ENCODE results near the gene CCDC174.

Gene CCDC174

DNA sequence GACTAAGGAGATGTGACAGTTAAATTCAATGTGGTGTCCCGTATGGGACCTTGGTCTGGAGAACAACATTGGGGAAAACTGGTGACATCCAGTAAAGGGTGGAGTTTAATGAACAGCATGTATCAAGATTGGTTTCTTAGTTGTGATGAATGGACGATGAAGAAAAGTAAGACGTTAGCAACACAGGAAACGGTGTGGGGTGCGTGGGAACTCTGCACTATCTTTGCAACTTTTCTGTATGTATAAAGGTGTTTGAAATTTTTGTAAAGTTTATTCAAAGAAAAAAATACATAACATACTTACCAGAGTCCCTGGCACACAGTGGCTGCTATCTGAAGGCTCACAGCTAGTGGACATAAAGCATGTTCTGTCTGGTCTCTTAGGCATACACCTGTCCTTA is 6.1 kb upstream of the CCDC174 start:
- no peak for TF ChIP-seq TAF1 (IDR thresholded peaks at IDR 0.05; ENCODE audit: borderline replicate concordance, insufficient read depth, low read length)

GRCh38 chr3:14646131-14646573 is 5.4 kb upstream of the CCDC174 start:
- no peak for TF ChIP-seq TAF1 (IDR thresholded peaks at IDR 0.05; ENCODE audit: borderline replicate concordance, insufficient read depth, low read length)
- TF ChIP-seq FOXP2 (optimal IDR thresholded peaks at IDR 0.05; ENCODE audit: borderline replicate concordance, extremely low read depth, extremely low read length, insufficient read depth) = no peak
- TF ChIP-seq, protein P1, sequence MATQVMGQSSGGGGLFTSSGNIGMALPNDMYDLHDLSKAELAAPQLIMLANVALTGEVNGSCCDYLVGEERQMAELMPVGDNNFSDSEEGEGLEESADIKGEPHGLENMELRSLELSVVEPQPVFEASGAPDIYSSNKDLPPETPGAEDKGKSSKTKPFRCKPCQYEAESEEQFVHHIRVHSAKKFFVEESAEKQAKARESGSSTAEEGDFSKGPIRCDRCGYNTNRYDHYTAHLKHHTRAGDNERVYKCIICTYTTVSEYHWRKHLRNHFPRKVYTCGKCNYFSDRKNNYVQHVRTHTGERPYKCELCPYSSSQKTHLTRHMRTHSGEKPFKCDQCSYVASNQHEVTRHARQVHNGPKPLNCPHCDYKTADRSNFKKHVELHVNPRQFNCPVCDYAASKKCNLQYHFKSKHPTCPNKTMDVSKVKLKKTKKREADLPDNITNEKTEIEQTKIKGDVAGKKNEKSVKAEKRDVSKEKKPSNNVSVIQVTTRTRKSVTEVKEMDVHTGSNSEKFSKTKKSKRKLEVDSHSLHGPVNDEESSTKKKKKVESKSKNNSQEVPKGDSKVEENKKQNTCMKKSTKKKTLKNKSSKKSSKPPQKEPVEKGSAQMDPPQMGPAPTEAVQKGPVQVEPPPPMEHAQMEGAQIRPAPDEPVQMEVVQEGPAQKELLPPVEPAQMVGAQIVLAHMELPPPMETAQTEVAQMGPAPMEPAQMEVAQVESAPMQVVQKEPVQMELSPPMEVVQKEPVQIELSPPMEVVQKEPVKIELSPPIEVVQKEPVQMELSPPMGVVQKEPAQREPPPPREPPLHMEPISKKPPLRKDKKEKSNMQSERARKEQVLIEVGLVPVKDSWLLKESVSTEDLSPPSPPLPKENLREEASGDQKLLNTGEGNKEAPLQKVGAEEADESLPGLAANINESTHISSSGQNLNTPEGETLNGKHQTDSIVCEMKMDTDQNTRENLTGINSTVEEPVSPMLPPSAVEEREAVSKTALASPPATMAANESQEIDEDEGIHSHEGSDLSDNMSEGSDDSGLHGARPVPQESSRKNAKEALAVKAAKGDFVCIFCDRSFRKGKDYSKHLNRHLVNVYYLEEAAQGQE (IDR thresholded peaks at IDR 0.05; ENCODE audit: insufficient read depth in 1 of 2, low read depth in 2 of 2, low read length in 2 of 2) = no peak
- TF ChIP-seq SIN3A (IDR thresholded peaks at IDR 0.05; ENCODE audit: borderline replicate concordance, insufficient read depth, low read length) = no peak
- no peak for TF ChIP-seq POLR2AphosphoS5 (IDR thresholded peaks at IDR 0.05; ENCODE audit: low read depth, low read length)

- TF ChIP-seq, protein P1 (IDR thresholded peaks at IDR 0.05; ENCODE audit: insufficient read depth in 1 of 2, low read depth in 2 of 2, low read length in 2 of 2) = peak in 1 of 2 experiments; percentile 41; a peak in 1 of 4 replicates
- no peak for TF ChIP-seq SIN3A (IDR thresholded peaks at IDR 0.05; ENCODE audit: borderline replicate concordance, insufficient read depth, low read length)
Measured at GRCh38 chr3:14646589-14647413, 4.8 kb upstream of the CCDC174 start.

GRCh38 chr3:14647976-14648955 is 3.3 kb upstream of the CCDC174 start:
- TF ChIP-seq SIN3A (IDR thresholded peaks at IDR 0.05; ENCODE audit: borderline replicate concordance, insufficient read depth, low read length) (no peak), TAF1 (IDR thresholded peaks at IDR 0.05; ENCODE audit: borderline replicate concordance, insufficient read depth, low read length) (no peak), POLR2AphosphoS5 (IDR thresholded peaks at IDR 0.05; ENCODE audit: low read depth, low read length) (no peak), FOXP2 (optimal IDR thresholded peaks at IDR 0.05; ENCODE audit: borderline replicate concordance, extremely low read depth, extremely low read length, insufficient read depth) (no peak)
- TF ChIP-seq, protein P1 (IDR thresholded peaks at IDR 0.05; ENCODE audit: insufficient read depth in 1 of 2, low read depth in 2 of 2, low read length in 2 of 2) = no peak

GRCh38 chr3:14649466-14649865 is 2.1 kb upstream of the CCDC174 start:
- TF ChIP-seq FOXP2 (optimal IDR thresholded peaks at IDR 0.05; ENCODE audit: borderline replicate concordance, extremely low read depth, extremely low read length, insufficient read depth) (no peak), SIN3A (IDR thresholded peaks at IDR 0.05; ENCODE audit: borderline replicate concordance, insufficient read depth, low read length) (no peak), POLR2AphosphoS5 (IDR thresholded peaks at IDR 0.05; ENCODE audit: low read depth, low read length) (no peak), TAF1 (IDR thresholded peaks at IDR 0.05; ENCODE audit: borderline replicate concordance, insufficient read depth, low read length) (no peak)
- TF ChIP-seq, protein P1 (IDR thresholded peaks at IDR 0.05; ENCODE audit: insufficient read depth in 1 of 2, low read depth in 2 of 2, low read length in 2 of 2) = no peak
